ENCODE data around the gene LPAR3.
A peak's percentile ranks its signal among the peaks of the same experiment; 100 is the strongest.
"Not testable (repeated sequence)": the region's sequence is repeated elsewhere in the genome, so short reads cannot be mapped to it uniquely, and the experiment has no call there.

The LPAR3 gene, protein sequence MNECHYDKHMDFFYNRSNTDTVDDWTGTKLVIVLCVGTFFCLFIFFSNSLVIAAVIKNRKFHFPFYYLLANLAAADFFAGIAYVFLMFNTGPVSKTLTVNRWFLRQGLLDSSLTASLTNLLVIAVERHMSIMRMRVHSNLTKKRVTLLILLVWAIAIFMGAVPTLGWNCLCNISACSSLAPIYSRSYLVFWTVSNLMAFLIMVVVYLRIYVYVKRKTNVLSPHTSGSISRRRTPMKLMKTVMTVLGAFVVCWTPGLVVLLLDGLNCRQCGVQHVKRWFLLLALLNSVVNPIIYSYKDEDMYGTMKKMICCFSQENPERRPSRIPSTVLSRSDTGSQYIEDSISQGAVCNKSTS

DNA sequence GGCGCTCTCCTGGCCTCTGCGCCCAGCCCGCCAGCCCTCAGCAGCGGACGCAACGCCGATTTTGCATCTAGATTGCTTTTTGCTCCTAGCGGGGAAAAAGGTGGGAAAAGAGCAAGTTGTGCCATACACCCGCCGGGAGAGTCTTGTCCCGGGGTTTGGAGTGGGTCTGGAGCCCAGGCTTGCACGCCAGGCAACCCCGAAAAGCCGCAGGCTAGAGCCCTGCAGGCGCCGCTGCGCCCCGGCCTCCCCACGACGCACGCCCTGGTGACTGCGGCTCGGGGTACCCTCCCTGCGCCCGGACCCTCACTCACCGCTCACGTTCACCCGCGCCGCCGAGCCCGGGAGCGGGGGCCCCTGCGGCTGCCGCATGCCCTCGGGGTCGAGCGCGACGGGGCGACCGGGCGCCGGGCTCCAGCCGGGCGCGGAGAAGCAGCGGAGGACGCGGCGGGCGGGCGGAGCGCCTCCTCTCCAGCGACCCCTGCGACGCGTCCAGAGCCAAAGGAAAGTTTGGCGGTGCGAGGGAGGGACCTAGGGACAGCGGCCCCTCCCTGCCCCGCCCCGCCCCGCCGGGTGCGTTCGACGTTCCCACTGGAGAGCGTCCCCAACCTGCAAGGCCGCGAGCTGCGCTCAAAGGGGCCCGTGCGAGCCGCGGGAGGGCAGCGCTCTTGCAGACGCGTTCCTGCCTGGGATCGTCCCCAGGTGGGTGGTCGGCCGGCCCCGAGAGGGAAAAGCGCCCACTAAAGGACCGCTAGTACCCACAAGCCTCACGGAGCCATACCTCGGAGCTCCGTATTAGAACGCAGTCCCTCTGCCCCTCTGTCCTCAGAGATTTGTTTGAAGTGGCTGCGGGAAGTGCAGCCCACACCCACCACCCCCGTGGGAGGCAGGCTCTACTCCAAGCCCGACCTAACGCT, at the start of gene LPAR3:
LPAR3 (minus strand) TSS at position 502 of the 914 bp plus-strand sequence. CDS start 27,086 bp downstream, outside the sequence.
- DNase-seq (ENCODE audit: low read depth) = no peak

DNA sequence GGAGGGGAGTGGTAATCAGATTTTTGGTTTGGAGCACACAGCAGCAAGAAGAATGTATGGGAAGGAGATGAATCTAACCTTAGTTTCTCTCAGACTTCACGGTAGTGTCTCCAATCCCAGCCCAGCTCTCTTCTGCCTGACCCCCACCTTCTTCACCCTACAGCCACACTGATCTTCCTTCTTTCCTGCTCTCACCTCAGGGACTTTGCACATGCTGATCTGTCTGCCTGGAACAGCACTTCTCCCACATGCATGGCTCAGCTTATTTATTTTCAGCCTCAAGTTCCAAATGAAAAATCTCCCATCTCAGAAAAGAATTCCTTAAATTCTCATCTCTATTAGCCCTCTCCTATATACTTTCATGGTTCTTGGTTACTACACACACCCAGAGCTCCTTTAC, 48.8 kb upstream of the LPAR3 start:
- no peak for DNase-seq (ENCODE audit: low read depth)

DNA sequence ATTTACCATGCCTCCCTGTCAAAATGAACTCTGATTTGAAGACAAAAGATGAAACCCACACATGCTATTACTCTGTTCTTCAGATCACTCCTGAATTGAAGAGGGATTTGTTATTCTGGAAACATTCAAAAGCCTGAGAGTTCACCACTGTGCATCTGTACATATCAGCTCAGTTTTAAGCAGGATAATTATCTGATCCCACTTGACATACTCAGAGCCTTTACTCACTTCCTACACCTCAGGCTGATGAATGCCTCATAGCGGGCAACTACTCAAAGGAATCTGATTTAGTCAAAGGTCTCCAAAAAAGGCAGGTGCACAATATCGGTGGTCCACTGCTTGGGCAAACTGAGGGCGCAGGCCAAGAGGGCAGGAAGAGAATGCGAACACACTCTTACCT, 47.5 kb upstream of the LPAR3 start:
- DNase-seq (ENCODE audit: low read depth) = no peak

DNA sequence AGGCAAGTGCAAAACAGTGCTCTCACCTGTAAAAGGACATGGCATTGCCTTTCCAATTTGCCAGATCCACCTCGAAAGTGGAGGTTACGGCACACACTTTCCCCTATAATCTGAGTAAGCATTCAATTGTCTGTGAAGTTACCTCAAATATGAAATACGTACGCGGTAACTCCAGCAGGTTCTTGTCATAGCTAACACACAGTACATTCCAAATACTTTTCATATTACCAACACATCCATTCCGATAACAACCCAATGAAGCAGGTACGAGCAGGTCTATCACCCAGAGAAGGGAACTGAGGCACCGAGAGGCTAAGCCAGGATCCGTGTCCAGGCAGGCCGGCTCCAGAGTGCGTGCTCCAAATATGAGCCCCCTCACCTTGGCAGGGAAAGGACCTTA, 46.8 kb upstream of the LPAR3 start:
- DNase-seq (ENCODE audit: low read depth) = no peak

DNA sequence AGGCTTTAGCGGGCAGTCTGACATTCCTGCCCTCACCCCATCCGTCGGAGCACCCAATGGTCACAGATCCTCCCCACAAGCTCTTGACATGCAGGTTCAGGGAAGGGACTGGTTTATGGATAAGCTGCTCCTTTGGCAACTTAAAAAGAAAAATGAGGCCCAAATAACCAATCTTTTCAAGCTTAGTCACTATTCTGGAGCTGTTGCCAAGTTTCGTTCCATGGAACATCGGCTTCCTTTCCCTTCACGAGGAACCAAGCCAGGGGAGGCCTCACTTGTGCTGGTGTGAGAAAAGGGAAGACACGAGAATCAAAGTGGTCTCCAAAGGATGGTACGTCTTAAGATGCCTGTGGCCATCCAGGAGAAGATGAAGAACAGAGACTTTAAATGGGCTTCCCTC, 46.1 kb upstream of the LPAR3 start:
- no peak for DNase-seq (ENCODE audit: low read depth)

DNA sequence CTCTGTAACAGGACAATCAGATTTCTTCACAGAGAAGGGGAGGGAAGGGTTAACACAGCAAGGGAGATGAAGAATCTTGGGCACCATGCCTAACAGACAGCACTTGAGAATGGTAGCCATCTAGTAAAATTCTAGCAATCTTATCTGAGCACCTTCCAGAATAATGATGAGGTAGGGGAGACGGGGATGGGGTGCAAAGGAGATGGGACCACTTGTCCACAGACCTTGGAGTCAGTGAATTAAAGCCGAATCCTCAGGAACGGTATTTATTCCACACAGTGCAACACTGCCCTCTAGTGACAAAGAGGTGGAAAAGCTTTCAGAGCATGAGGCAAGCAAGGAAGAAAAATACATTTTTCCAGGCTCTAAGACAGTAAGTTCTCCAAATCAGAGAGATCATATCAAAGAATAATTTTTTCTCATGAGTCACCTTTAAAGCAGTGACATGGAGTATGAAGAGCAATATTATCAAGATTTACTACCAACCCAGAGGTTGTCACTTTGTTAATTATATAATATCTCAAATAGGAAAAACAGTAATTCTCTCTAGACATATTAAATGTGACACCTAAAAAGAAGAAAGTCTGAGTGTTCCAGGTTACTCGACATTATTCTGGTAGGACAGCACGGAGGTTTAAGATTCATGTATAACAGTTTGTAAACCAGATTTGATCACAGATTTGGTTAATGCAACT, 43.3 kb upstream of the LPAR3 start:
- peak; percentile 49 for DNase-seq (ENCODE audit: low read depth)

DNA sequence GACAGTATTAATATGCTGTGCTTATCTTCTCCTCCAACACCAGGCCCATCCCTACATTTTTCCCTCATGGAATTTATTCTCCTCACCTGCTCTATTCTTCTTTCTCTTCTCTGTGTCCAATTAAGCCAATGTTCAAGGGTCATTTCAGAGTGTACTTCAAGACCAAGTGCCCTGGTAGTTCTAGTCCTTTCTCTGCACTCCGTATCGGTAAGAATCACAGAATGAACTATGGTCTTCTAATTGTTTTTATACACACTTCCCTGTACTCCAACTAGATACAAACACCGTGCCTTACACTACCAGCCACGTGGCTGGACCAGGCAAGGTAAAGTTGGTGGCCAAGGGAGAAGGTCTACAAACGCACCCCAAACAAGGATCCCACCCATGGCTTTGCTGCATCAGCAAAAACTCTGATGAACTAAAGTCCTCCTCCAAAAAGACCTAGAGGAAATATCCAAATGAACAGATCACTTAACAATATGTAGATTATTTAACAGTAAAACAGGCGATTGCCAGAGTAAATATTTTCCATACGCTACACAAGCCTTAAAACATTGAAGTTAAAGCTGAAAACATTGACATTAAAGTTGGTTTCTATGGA, 40.1 kb upstream of the LPAR3 start:
- DNase-seq (ENCODE audit: low read depth) = no peak

DNA sequence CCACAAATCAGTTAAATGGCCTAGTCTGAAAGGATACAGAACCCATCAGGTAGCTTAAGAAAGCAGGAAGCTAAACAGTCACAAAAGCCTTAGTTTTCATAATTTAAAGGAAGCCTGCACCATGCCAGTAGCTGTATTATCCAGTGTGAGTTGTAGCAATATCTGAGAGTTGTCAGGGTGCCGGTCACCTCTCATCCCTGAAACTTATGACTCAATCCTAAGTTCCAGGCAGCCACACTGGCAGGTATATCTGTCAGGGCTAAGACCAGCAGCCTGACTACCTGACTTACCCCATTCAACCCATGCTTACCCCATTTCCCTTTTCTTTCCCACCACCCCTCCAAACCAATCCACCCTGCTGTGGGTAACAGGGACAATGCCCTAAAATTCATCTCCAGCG, 37.8 kb upstream of the LPAR3 start:
- no peak for DNase-seq (ENCODE audit: low read depth)

DNA sequence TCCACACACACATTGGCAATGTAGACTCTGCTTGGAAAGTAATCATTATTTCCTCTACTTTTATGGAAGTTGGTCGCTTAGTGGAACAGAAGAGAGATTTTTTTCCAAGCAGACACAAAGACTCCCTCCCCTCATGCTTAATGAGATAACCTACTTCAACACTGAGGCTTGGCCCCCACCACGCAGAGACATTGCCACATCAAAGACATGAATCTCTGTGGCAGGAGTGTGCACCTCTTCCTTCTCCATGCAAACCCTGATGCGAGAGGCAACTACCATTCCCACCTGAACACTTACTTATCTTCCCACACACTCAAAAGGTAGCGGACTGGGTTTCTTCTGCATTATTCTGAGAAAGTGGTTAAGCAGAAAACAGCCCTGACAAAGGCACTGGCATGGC, 37.3 kb upstream of the LPAR3 start:
- DNase-seq (ENCODE audit: low read depth) = no peak

DNA sequence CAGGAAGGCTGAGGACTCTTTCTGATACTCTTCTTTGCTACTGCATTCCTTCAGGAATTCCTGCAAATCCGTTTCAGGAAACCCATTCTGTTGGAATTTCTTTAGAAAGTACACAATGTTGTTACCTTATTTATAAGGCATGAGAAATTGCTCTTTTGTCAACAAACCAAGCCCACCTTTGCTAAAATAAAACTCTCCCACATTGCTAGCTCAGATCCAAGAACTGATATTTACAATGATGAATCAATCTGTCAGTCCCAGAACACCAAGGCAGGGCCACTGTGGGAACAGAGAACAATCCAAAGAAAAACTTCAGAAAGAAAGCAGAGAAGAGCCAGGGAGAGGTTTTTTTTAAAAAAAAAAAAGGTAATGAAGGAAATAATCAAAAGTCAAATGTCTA, 36.6 kb upstream of the LPAR3 start:
- DNase-seq (ENCODE audit: low read depth) = no peak

DNA sequence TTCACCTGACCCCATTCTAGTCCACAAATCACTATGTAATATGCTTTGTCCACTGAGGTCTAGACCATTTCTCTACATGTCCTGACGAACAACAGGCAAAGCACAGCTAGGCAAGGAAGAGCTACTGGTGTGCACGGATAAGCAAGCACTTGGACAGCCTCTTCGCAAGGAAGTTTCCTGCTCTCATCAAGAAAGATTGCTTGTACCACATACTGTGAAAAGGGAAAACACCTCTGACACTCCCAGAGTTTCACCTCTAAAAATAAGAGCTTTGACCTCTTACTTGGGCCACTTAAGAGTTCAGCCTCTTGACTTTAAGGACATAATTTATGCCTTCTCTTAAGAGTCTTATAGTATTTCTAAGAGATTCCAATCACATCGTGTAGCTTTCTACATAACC, 36.0 kb upstream of the LPAR3 start:
- no peak for DNase-seq (ENCODE audit: low read depth)

DNA sequence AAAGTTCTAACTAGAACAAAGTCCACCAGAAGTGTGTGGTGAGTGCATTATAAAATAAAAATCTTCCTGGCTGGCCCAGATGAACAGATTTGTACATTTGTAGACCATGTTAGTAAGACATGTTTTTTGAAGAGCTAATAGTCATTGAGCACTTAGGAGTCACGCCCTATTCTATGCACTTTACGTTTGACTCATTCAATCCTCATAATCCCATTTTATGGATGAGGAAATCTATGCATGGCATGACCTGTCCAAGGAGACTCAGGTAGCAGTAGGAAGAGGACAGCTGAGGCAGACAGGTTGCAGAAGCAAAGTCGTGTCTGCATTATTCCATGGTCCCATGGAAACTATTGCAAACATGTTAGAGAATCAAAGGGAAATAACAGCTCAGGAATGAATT, 30.3 kb upstream of the LPAR3 start:
- DNase-seq (ENCODE audit: low read depth) = no peak

DNA sequence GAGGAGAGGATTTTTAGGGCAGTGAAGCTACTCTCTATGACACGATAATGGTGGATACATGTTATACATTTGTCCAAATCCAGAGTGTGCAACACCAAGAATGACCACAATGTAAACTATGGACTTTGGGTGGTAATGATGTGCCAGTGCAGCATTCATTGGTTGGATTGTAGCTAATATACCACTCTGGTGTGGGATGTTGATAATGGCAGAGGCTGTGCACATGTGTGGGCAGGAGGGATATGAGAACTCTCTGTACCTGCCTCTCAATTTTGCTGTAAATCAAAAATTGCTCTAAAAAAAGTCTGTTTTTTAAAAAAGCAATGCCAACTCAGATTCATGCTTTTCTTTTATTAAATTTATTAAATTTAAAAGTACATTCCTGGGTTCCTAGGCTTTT, 27.2 kb upstream of the LPAR3 start:
- DNase-seq (ENCODE audit: low read depth) = no peak

DNA sequence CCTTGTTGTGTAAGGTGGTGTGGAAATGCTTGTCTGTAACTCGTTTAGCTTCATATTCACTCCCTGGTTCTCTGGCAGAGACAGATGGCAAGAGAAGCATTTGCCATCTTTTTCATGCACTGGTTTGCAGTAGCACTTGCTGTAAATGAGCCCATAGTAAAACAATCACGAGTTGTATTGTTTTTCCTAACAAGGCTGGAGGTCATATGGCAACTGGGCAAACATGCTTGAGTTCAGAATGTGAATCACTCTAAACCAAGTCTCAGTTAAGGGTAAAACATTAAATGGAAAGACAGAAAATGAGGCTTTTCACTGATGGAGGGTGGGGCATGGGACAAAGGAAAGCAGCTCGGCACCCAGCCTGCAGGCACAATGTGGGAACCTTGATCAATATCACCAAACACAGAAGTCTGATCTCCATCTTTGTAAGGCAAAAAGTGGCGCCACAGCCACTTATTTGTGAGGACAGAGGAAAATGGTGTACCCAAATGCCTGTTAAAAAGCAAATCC, 26.5 kb upstream of the LPAR3 start:
- DNase-seq (ENCODE audit: low read depth) = no peak

DNA sequence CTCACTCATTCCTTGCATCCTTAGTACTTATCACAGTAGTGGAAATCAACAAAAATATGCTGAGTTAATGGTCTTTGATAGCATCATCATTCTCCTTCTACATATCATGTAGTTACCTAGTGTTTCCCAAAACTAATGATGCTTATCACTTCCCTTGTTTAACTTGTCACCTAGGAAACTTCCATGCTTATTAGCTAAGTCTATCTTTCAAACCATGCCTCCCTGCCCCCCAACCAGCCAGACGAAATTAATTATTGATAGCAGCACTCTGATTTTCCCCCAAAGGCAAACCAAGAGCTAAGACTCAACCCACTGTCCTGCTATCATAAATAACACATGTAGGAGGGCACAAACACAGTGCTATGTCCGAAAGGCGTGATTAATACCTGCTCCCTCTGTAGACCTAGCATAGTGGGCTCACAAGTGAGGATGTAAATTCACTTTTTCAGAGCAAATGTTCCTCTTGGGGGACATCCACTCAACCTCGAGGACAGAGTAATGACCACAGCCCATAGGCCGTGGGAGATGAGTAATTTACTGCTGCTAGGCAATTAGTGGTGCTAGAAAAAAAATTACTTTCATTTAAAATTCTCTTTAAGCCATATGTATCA, 25.8 kb upstream of the LPAR3 start:
- no peak for DNase-seq (ENCODE audit: low read depth)

DNA sequence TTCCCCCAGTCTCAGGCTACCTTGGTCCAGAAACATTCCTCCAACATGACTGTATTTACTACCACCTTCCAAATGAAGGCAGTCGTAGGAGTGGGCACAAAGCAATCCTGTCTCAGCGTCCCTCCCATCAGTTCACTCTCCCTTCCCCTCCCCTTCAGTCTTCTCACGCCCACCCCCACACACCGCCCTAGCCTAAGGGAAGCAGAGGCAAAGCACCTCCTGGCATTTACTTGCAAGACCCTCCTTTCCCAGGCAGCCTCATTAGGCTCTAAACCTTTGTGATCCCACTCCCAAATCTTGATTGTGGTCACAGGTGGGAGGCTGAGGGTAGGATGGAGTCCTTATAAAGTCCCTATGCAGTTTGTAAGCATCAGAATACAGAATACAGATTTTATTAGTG, 23.9 kb upstream of the LPAR3 start:
- DNase-seq (ENCODE audit: low read depth) = no peak

DNA sequence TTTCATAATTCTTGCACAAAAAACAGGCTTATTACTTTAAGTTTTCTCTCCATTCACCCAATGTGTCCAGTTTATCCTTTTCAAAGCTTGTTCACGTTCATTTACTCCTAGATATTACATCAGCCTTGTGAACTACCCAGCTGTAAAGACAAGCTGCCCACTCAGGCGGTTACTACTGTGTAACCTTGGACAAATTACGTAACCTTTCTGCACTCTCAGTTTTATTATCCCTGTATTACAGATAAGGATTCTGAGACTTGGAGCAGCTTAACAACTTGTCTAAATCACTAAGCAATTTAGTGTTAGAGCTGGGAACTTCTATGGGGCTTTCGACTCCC, 20.5 kb upstream of the LPAR3 start:
- no peak for DNase-seq (ENCODE audit: low read depth)

DNA sequence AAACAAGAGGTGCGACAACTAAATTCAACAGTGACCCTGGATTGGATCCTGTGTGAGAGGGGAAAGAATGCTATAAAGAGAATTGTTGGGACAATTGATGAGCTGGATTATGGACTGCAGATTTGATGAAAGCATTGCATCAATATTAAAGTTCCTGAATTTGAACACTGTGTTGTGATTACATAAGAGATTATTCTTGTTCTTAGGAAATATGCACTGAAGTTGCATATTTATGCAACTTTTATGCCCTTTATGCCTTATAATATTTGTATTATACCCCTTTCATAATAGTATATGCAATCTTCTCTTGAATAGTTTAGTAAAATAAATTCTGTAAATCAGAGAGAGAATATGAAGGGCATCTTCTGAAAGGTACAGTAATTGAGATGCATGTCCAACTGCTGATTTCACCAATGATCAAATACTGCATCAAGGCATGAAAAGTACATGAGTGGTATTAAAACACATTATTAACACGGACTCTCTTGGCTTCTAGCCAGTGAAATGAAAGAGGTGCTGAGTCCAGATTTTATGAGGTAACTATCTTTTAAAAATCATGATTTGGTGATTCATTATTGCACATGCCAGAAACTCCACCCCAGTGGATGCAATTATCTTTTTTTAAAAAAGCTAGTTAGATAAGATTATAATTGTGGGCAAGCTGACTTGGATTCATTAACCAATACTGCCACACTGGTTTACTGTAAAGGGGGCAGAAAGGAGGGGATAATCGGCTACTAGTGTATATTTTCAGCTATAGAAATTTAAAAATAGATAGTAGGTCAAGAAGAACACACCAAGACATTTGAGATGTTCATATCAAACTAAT, 19.9 kb upstream of the LPAR3 start:
- DNase-seq (ENCODE audit: low read depth) = no peak

DNA sequence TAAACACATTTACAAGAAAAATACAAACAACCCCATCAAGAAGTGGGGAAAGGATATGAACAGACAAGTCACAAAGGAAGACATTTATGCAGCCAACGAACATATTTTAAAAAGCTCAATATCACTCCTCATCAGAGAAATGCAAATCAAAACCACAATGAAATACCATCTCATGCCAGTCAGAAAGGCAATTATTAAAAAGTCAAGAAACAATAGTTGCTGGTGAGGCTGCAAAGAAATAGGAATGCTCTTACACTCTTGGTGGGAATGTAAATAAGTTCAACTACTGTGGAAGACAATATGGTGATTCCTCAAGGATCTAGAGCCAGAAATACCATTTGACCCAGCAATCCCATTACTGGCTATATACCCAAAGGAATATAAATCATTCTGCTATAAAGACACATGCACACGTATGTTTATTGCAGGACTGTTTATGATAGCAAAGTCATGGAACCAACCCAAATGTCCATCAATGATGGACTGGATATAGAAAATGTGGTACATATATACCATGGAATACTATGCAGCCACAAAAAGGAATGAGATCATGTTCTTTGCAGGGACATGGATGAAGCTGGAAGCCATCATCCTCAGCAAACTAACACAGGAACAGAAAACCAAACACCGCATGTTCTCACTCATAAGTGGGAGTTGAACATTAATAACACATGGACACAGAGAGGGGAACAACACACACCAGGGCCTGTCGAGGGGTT, 15.9 kb upstream of the LPAR3 start:
- not testable (repeated sequence) for DNase-seq (ENCODE audit: low read depth)

Data from stromal cell of bone marrow (primary cell).